Measurements from ENCODE around the gene MYRFL. TPM values are rescaled to one million over a fixed set of nuclear protein-coding genes. Genes with fewer than 3 reads are reported as not detected.

The MYRFL gene
- polyA plus RNA-seq, 1 of the 3 experiments (the other 2 are of a cell fraction) = not detected

- Histone ChIP-seq H3K27ac (ENCODE audit: low read depth in 2 of 2, low read length in 1 of 2) (peak overlapping the region; percentile 76 to 86), H3K4me1 (ENCODE audit: control insufficient read depth in 1 of 2, insufficient read depth in 2 of 2, low read depth in 1 of 2, low read length in 1 of 2) (peaks cover 4 to 25% of the 10 kb centered on the region in 2 experiments; a peak in 2 of 4 replicates), H3K27me3 (ENCODE audit: insufficient read depth) (no peaks in the 10 kb centered on the region), H3F3A (replicated peaks; ENCODE audit: insufficient read depth) (peaks cover 14% of the 10 kb centered on the region), H2AFZ (ENCODE audit: low read depth) (peak overlapping the region; percentile 74), H3K79me2 (ENCODE audit: insufficient read depth) (no peaks in the 10 kb centered on the region), H3K9ac (peak overlapping the region; percentile 34; the same call in 1 of the 2 replicates), H3K36me3 (replicated peaks in 1 of 2; ENCODE audit: control insufficient read depth in 1 of 2, insufficient read depth in 2 of 2, low read length in 1 of 2) (no peaks in the 10 kb centered on the region), H4K20me1 (ENCODE audit: insufficient read depth) (no peaks in the 10 kb centered on the region), H3K9me3 (no peaks in the 10 kb centered on the region), H3K4me3 (ENCODE audit: low read depth in 2 of 2, low read length in 1 of 2) (no peak overlapping the region), H3K4me2 (peak overlapping the region; percentile 50; the same call in 1 of the 2 replicates), H3K9me2 (no peaks in the 10 kb centered on the region)
- no peak for TF ChIP-seq RCOR1 (IDR thresholded peaks at IDR 0.05; ENCODE audit: low read length)
- peak; percentile 3; the same call in 1 of the 2 replicates for TF ChIP-seq MAX (IDR thresholded peaks at IDR 0.05; ENCODE audit: low read depth)
- no peak for DNase-seq
- CTCF ChIA-PET = interaction anchor here (1.0 kb wide), 1 partner anchor 87 kb away, joined by 4 read pairs; no protein-coding TSS in a partner anchor
- POLR2A ChIA-PET = no interaction called here
- 40% methylated on average over 9 of the region's 9 CpGs for WGBS (ENCODE audit: low lambda C conversion rate)
These were observed 163.7 kb downstream of the MYRFL start for GRCh38 chr12:69988481-69989321.

GRCh38 chr12:69991690-69992288 lies 166.8 kb downstream of the MYRFL start:
- WGBS (ENCODE audit: low lambda C conversion rate) = 86% methylated on average over 6 of the region's 6 CpGs
- TF ChIP-seq RCOR1 (IDR thresholded peaks at IDR 0.05; ENCODE audit: low read length) = peak; percentile 60; the same call in 1 of the 2 replicates
- no peak for TF ChIP-seq FOXM1 (IDR thresholded peaks at IDR 0.05; ENCODE audit: low read depth)
- ChIA-PET POLR2A (no interaction called here), CTCF (interaction anchor here (1.2 kb wide), 1 partner anchor 87 kb away, joined by 4 read pairs; no protein-coding TSS in a partner anchor)
- Histone ChIP-seq H4K20me1 (ENCODE audit: insufficient read depth) (no peaks in the 10 kb centered on the region), H3K4me2 (no peak overlapping the region), H3K4me1 (ENCODE audit: control insufficient read depth in 1 of 2, insufficient read depth in 2 of 2, low read depth in 1 of 2, low read length in 1 of 2) (peaks cover 9 to 25% of the 10 kb centered on the region in 2 experiments; a peak in 2 of 4 replicates), H3F3A (replicated peaks; ENCODE audit: insufficient read depth) (peaks cover 14% of the 10 kb centered on the region), H3K9me2 (no peaks in the 10 kb centered on the region), H3K36me3 (replicated peaks in 1 of 2; ENCODE audit: control insufficient read depth in 1 of 2, insufficient read depth in 2 of 2, low read length in 1 of 2) (no peaks in the 10 kb centered on the region), H3K79me2 (ENCODE audit: insufficient read depth) (no peaks in the 10 kb centered on the region), H3K27me3 (ENCODE audit: insufficient read depth) (no peaks in the 10 kb centered on the region), H3K9ac (no peak overlapping the region), H2AFZ (ENCODE audit: low read depth) (no peak overlapping the region), H3K9me3 (no peaks in the 10 kb centered on the region), H3K27ac (ENCODE audit: low read depth in 2 of 2, low read length in 1 of 2) (no peak overlapping the region), H3K4me3 (ENCODE audit: low read depth in 2 of 2, low read length in 1 of 2) (no peak overlapping the region)
- peak; percentile 34 for DNase-seq

- no peak overlapping the region for H3K9ac ChIP-seq
- H3K36me3 ChIP-seq (replicated peaks in 1 of 2; ENCODE audit: control insufficient read depth in 1 of 2, insufficient read depth in 2 of 2, low read length in 1 of 2) = no peaks in the 10 kb centered on the region
- H4K20me1 ChIP-seq (ENCODE audit: insufficient read depth) = no peaks in the 10 kb centered on the region
- H3K9me2 ChIP-seq = no peaks in the 10 kb centered on the region
- peaks cover 5% of the 10 kb centered on the region for H3F3A ChIP-seq (replicated peaks; ENCODE audit: insufficient read depth)
- 87% methylated on average over 1 of the region's 1 CpG for WGBS (ENCODE audit: low lambda C conversion rate)
- no peak overlapping the region for H2AFZ ChIP-seq (ENCODE audit: low read depth)
- no peaks in the 10 kb centered on the region for H3K9me3 ChIP-seq
- CTCF ChIA-PET = no interaction called here
- peaks cover 9% of the 10 kb centered on the region in 2 experiments; a peak in 2 of 4 replicates for H3K4me1 ChIP-seq (ENCODE audit: control insufficient read depth in 1 of 2, insufficient read depth in 2 of 2, low read depth in 1 of 2, low read length in 1 of 2)
- POLR2A ChIA-PET = no interaction called here
- H3K4me2 ChIP-seq = no peak overlapping the region
- no peak overlapping the region for H3K27ac ChIP-seq (ENCODE audit: low read depth in 2 of 2, low read length in 1 of 2)
- H3K4me3 ChIP-seq (ENCODE audit: low read depth in 2 of 2, low read length in 1 of 2) = no peak overlapping the region
- no peak for DNase-seq
- no peaks in the 10 kb centered on the region for H3K27me3 ChIP-seq (ENCODE audit: insufficient read depth)
- H3K79me2 ChIP-seq (ENCODE audit: insufficient read depth) = no peaks in the 10 kb centered on the region
- no peak for TF ChIP-seq JUND (IDR thresholded peaks at IDR 0.05)
- no peak for TF ChIP-seq NFIC (IDR thresholded peaks at IDR 0.05; ENCODE audit: borderline replicate concordance)
- no peak for TF ChIP-seq SIN3A (IDR thresholded peaks at IDR 0.05; ENCODE audit: borderline replicate concordance, low read depth, low read length)
- no peak for TF ChIP-seq EZH2phosphoT487 (IDR thresholded peaks at IDR 0.05; ENCODE audit: borderline replicate concordance, low read depth)
- no peak for TF ChIP-seq MXI1 (IDR thresholded peaks at IDR 0.05; ENCODE audit: low read depth, low read length)
- no peak for TF ChIP-seq IRF3 (IDR thresholded peaks at IDR 0.05; ENCODE audit: low read depth, low read length)
- no peak for TF ChIP-seq USF1 (IDR thresholded peaks at IDR 0.05; ENCODE audit: borderline replicate concordance, low read depth)
- TF ChIP-seq RCOR1 (IDR thresholded peaks at IDR 0.05; ENCODE audit: low read length) = no peak
- TF ChIP-seq ELF1 (IDR thresholded peaks at IDR 0.05) = no peak
- no peak for TF ChIP-seq REST (IDR thresholded peaks at IDR 0.05; ENCODE audit: low read depth, low read length)
These were observed 168.4 kb downstream of the MYRFL start for GRCh38 chr12:69993433-69993832.

Measured in SK-N-SH (cell line).